Measurements from ENCODE around the gene LRRC8A.

DNA sequence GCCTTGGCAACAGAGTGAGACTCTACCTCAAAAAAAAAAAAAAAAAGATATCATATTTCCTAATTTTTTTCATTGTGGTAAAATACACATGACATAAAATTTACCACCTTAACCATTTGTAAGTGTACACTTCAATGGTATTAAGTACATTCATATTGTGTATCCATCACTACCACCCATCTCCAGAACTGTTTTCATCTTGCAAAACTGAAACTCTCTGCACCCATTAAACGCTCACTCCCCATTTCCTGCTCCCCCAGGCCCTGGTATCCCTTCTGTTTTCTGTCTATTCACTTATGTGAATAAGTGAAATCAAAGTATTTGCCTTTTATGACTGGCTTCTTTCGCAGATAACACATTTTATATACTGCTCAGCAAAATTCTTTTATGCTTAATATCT is 12.8 kb downstream of the LRRC8A start:
- TF ChIP-seq EZH2phosphoT487 (IDR thresholded peaks at IDR 0.05; ENCODE audit: insufficient read depth, low read depth) (no peak), EZH2 (IDR thresholded peaks at IDR 0.05; ENCODE audit: insufficient read depth, poor library complexity, severe bottlenecking) (no peak)
